GM12872 (cell line): Measurements from ENCODE around the gene CD9.

Experiments used
- CTCF ChIP-seq: IDR thresholded peaks from 3 replicates; pipeline ENCODE4 v1.5.1; 2011; ENCODE audit warnings: low read depth, mild to moderate bottlenecking, low read length, moderate library complexity; ENCODE audit not compliant: insufficient read depth

CD9 gene

GRCh38 chr12:6226002-6226678, 25.9 kb downstream of the CD9 start:
- no peak for TF ChIP-seq CTCF

GRCh38 chr12:6226679-6227051, 26.5 kb downstream of the CD9 start:
- no peak for TF ChIP-seq CTCF

GRCh38 chr12:6228535-6229223, 28.5 kb downstream of the CD9 start:
- no peak for TF ChIP-seq CTCF

- no peak for TF ChIP-seq CTCF
These were observed 29.3 kb downstream of the CD9 start for GRCh38 chr12:6229224-6230218.

GRCh38 chr12:6230321-6231110, 30.3 kb downstream of the CD9 start:
- TF ChIP-seq CTCF, result no peak

- TF ChIP-seq CTCF, result no peak
These were observed 31.4 kb downstream of the CD9 start for GRCh38 chr12:6231359-6232268.
